GM18951 (cell line): ENCODE measurements around the gene HYI.

Experiments
- POLR2A ChIP-seq: IDR thresholded peaks from 4 replicates; pipeline ENCODE4 v1.6.1; 2011; ENCODE audit warnings: mild to moderate bottlenecking; ENCODE audit not compliant: insufficient read length, insufficient read depth; ENCODE audit errors: extremely low read depth
- in situ Hi-C: fragments of 300-500 bp; cut with MboI; formaldehyde crosslinking; loops from one replicate; pipeline ENCODE4 v1.12.0; 2022; ENCODE audit warnings: low sequenced_read_pairs, mixed read lengths, inconsistent platforms; ENCODE audit not compliant: unreplicated experiment

The HYI gene

GRCh38 chr1:43454270-43455011 lies 710 bp upstream of the HYI start:
- TF ChIP-seq POLR2A = no peak
- in situ Hi-C loops = no loop called here

- TF ChIP-seq POLR2A = no peak
- in situ Hi-C loops = no loop called here
Observed at GRCh38 chr1:43452789-43453441, 816 bp downstream of the HYI start.

GRCh38 chr1:43451701-43452532 lies 1.8 kb downstream of the HYI start:
- TF ChIP-seq POLR2A = no peak
- in situ Hi-C loops = no loop called here

GRCh38 chr1:43451157-43451591 lies 2.6 kb downstream of the HYI start:
- no peak for TF ChIP-seq POLR2A
- in situ Hi-C loops = no loop called here

- in situ Hi-C loops = no loop called here
- no peak for TF ChIP-seq POLR2A
Observed at GRCh38 chr1:43450251-43450941, 3.3 kb downstream of the HYI start.

GRCh38 chr1:43449708-43450069 lies 4.0 kb downstream of the HYI start:
- in situ Hi-C loops = no loop called here

GRCh38 chr1:43448955-43449707 lies 4.6 kb downstream of the HYI start:
- in situ Hi-C loops = no loop called here
- TF ChIP-seq POLR2A = no peak

More at GRCh38 chr1:43449708-43450069, 4.0 kb downstream of the HYI start:
- TF ChIP-seq POLR2A = no peak

GRCh38 chr1:43447891-43448708 lies 5.6 kb downstream of the HYI start:
- no peak for TF ChIP-seq POLR2A
- in situ Hi-C loops = no loop called here

GRCh38 chr1:43446881-43447835 lies 6.6 kb downstream of the HYI start:
- TF ChIP-seq POLR2A = no peak
- in situ Hi-C loops = no loop called here

- no peak for TF ChIP-seq POLR2A
- in situ Hi-C loops = no loop called here
Observed at GRCh38 chr1:43446388-43446740, 7.4 kb downstream of the HYI start.
